T-helper 22 cell (primary cell): ENCODE results near the gene RHOC.

Experiments used
- DNase-seq: peaks from one replicate; pipeline ENCODE4 v3.0.0-alpha.2; 2020; ENCODE audit warnings: low read depth

RHOC gene

GRCh38 chr1:112701227-112702066 is 5.5 kb downstream of the RHOC start:
- no peak for DNase-seq

- DNase-seq: peak; percentile 33
Measured at GRCh38 chr1:112700290-112701226, 6.4 kb downstream of the RHOC start.

GRCh38 chr1:112699425-112700144 is 7.3 kb downstream of the RHOC start:
- DNase-seq: no peak

GRCh38 chr1:112698366-112699310 is 8.3 kb downstream of the RHOC start:
- no peak for DNase-seq

GRCh38 chr1:112697781-112698201 is 9.1 kb downstream of the RHOC start:
- DNase-seq: no peak

- DNase-seq: no peak
Measured at GRCh38 chr1:112696578-112697314, 10.2 kb downstream of the RHOC start.

- no peak for DNase-seq
Measured at GRCh38 chr1:112695276-112695675, 11.7 kb downstream of the RHOC start.

GRCh38 chr1:112694363-112694929 is 12.5 kb downstream of the RHOC start:
- no peak for DNase-seq

- DNase-seq: no peak
Measured at GRCh38 chr1:112693821-112694220, 13.1 kb downstream of the RHOC start.

- no peak for DNase-seq
Measured at GRCh38 chr1:112692681-112693080, 14.2 kb downstream of the RHOC start.

- no peak for DNase-seq
Measured at GRCh38 chr1:112689842-112690237, 17.1 kb downstream of the RHOC start.

GRCh38 chr1:112689196-112689841 is 17.6 kb downstream of the RHOC start:
- no peak for DNase-seq

- DNase-seq: no peak
Measured at GRCh38 chr1:112688781-112689193, 18.1 kb downstream of the RHOC start.

- DNase-seq: no peak
Measured at GRCh38 chr1:112687785-112688496, 19.0 kb downstream of the RHOC start.

GRCh38 chr1:112687361-112687760 is 19.6 kb downstream of the RHOC start:
- DNase-seq: no peak

- DNase-seq: no peak
Measured at GRCh38 chr1:112686835-112687234, 20.1 kb downstream of the RHOC start.

GRCh38 chr1:112686417-112686816 is 20.5 kb downstream of the RHOC start:
- no peak for DNase-seq

GRCh38 chr1:112685913-112686312 is 21.0 kb downstream of the RHOC start:
- DNase-seq: no peak

GRCh38 chr1:112678605-112679004 is 28.3 kb downstream of the RHOC start:
- DNase-seq: no peak
